NCI-H526 (cell line): Measurements from ENCODE around the gene REST.
"Not testable (repeated sequence)": the region's sequence is repeated elsewhere in the genome, so short reads cannot be mapped to it uniquely, and the experiment has no call there.

ENCODE experiments used
- DNase-seq, 2 experiments: peaks; one replicate each; lab custom pipeline; 2025; lab: John Stamatoyannopoulos, UW

REST gene

DNA sequence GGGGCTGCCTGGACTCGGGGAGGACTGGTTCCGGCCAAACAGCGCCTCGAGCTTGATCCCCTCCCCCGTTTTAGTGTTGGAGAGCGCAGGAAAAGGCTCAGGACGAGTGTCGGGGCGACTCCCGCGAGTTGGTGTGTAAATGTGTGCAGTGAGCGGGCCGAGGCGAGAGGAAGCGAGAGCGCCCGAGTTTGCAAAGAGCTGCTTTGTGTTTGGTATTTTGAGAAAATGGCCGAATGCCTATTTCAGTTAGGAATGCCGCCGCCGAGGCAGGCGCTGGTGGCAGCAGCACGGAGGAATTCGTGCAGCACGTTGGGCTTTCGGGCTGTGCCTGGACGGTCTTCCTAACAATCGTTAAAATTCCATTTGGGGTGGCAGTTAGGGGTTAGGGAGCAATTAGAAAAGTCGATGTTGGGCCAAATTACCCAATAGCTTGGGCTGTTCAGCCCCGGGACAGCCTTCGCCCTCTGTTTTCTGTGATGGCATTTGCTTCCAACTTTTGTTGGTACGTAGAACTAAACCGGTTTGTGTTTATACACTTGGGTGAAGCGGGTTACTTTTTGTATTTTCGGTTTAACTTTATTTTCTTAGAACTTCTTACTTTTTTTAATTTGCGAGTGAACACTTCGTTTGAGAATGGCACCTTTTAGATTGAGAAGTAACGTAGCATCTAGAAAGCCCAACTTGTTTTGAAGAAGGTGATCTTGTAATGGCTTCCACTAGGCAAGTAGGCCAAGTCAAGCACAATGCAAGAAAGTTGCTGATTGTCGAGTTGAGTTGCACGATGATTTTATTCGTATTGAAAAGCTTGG, 1.6 kb downstream of the REST start:
- DNase-seq, result peak; percentile 34 to 73

DNA sequence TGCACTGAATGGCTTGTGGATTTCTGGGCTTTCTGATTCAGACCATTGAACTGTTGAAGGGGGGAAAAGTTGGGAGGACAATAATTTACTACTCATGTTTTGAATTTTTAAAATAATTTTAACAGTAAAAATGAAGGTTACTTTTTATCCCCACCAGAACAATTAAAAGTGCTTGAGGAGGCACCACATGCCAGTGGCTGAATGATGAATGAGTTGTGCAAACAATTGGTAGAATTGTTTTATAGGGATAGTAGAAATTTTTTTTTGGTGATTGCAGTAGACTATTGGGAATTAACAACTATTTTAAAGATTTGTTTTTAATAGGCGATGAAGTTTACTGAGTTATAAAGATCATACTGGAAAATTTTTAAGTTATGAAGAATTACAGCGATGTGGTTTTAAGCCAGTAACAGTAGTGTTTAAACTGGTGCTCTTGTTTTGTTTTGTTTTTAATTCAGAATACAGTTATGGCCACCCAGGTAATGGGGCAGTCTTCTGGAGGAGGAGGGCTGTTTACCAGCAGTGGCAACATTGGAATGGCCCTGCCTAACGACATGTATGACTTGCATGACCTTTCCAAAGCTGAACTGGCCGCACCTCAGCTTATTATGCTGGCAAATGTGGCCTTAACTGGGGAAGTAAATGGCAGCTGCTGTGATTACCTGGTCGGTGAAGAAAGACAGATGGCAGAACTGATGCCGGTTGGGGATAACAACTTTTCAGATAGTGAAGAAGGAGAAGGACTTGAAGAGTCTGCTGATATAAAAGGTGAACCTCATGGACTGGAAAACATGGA, 2.7 kb downstream of the REST start:
- no peak for DNase-seq

DNA sequence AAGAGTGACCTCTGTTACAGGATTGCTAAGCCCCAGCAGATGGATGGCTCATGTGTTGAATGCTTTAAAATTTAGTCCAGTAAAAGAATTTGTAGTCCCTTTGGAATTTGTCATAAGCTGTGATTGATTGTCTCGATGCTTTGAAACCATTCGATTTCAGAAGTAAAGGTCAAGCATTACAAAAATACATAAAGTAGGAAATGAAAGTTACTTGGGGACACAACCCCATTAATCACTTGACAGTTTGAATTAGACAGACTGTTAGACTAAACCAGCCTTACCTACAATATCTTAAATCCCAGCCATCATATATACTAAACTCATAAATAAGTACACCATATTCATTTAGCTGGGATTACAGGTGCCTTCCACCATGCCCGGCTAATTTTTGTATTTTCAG, 6.6 kb downstream of the REST start:
- no peak for DNase-seq

DNA sequence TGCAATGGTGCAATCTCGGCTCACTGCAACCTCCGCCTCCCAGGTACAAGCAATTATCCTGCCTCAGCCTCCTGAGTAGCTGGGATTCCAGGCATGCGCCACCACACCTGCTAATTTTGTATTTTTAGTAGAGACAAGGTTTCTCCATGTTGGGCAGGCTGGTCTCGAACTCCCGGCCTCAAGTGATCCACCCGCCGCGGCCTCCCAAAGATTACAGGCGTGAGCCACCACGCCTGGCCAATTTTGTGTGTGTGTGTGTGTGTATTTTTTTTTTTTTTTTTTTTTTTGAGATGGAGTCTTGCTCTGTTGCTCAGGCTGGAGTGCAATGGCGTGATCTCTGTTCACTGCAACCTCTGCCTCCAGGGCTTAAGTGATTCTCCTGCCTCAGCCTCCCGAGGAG, 7.3 kb downstream of the REST start:
- not testable (repeated sequence) for DNase-seq

DNA sequence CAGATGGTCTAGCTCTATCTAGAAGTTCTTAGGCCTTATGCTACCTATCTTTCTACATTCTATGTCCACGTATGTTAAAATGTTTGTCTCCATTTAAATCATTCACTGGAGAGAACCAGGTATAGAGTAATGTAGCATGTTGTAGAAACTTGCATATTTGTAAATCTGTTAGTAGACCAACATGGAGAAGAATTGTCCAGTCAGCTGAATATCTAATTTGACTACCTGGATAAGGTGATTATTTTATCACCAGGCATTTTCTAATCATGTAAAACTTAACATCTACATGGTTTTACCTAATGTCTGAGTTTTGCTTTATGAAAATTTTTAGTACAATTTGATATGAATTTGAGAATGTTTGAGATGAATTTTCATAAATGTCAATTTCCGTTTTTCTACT, 19.5 kb downstream of the REST start:
- no peak for DNase-seq

DNA sequence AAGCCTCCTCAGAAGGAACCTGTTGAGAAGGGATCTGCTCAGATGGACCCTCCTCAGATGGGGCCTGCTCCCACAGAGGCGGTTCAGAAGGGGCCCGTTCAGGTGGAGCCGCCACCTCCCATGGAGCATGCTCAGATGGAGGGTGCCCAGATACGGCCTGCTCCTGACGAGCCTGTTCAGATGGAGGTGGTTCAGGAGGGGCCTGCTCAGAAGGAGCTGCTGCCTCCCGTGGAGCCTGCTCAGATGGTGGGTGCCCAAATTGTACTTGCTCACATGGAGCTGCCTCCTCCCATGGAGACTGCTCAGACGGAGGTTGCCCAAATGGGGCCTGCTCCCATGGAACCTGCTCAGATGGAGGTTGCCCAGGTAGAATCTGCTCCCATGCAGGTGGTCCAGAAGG, 22.9 kb downstream of the REST start:
- DNase-seq, result no peak

DNA sequence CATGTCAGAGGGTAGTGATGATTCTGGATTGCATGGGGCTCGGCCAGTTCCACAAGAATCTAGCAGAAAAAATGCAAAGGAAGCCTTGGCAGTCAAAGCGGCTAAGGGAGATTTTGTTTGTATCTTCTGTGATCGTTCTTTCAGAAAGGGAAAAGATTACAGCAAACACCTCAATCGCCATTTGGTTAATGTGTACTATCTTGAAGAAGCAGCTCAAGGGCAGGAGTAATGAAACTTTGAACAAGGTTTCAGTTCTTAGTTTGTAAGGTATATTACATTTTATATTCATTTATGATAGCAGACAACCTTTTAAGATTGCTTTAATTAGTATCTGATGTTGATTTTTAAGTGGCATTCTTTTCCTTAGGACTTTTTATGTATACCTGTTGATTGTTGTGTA, 24.2 kb downstream of the REST start:
- no peak for DNase-seq

DNA sequence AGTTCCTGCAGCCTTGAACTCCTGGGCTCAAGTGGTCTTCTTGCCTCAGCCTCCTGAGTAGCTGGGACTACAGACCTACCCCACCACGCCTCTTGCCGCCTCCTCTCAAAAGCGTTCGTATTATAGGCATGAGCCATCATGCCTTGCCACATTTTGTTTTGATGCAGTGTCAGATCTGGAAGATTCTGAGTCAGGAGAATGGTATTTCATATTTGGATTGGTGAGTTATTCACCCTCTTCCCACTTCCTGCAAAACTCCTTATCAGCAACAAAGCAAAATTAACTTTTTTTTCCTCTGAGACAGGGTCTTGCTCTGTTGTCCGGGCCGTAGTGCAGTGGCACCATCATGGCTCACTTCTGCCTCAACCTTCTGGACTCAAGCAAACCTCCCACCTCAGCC, 29.6 kb downstream of the REST start:
- no peak for DNase-seq

DNA sequence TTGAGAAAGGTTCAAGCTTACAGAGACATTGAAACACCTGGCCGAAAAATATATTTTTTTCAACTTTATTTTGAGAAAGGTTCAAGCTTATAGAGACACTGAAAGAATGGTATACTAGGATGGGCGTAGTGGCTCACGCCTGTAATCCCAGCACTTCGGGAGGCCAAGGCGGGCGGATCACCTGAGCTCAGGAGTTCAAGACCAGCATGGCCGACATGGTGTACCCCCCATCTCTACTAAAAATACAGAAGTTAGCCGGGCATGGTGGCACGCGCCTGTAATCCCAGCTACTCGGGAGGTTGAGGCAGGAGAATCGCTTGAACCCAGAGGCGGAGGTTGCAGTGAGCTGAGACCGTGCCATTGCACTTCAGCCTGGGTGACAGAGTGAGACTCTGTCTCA, 32.1 kb downstream of the REST start:
- DNase-seq, result not testable (repeated sequence)

DNA sequence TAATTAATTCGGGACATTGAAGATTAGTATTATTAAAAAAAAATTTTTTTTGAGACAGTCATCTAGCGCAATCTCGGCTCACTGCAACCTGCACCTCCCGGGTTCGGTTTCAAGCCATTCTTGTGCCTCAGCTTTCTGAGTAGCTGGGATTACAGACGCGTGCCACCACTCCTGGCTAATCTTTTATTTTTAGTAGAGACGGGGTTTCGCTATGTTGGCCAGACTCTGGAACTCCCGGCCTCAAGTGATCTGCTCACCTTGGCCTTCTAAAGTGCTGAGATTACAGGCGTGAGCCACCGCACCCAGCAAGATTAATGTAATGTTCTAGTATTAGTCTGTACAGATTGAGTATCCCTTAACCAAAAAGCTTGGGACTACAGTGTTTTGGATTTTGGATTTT, 32.7 kb downstream of the REST start:
- no peak for DNase-seq

DNA sequence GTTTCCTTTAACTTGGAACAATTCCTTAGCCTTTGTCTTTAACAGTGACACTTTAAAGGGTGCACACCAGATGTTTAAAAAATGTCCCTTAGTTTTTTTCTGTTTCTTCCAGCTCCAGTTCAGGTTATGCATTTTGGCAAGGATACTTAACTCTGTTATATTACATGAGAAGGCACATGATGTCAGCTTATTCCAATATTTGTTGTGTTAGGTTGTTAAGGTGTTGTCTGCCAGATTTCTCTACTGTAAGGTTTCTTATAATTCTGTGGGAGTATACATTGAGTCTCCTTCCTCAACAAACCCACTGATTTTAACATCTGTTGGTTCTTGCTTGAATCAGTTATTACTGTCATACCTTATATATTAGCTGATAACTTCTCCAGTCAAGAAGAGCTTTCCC, 33.3 kb downstream of the REST start:
- no peak for DNase-seq

DNA sequence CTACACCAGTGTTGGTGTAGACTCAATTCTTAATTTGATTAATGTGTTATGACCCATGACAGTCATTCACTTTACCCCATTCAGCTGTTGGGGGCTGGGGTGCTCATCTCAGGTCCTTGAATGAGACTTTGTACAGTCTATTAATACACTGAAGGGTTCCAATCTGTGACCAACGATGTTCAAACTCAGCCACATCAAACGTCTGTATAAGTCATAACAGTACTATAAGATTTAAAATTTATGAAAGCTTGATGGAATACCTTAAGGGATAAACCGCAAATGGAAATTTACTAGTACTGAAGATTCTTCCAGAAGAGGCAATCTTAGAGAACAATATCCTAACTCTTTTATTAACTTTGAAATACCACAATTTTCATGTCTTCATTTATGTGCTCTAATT, 33.7 kb downstream of the REST start:
- DNase-seq, result no peak

DNA sequence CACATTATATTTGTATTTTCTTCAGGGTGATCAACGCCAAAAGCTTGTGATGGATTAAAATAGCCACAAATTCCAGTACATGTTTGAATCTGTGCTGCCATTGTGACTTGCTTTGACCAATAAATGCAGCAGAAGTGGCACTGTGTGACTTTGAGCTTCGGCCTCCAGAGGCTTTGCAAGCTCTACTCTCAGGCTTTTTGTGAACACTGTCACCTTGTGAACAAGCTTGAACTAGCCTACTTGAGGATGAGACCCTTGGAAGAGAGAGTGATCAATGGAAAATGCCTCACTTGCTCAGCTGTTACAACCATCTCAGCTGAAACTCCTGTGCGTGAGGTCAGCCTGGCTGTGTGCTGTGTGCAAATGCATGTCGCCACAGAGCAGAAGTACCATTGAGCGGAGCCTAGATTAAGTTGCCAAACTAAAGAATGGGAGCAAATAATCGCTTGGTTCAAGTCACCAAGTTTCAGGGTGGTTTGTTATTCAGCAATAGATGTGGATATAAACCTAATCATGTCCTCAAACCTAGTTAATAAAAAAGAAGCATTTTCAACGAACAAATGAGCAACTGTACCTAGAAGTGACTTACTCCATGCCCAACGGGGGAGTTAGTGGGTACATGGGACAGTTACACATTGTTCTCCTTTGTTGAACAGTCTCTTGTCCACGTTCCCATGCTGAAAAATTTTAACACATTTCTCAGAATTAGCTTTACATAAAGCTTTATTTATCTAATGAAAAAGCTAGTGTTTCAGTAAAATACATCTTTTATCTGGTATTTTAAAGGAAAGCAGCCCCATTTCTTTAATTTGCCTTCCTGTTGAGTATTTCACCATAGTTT, 46.2 kb downstream of the REST start:
- DNase-seq, result no peak

DNA sequence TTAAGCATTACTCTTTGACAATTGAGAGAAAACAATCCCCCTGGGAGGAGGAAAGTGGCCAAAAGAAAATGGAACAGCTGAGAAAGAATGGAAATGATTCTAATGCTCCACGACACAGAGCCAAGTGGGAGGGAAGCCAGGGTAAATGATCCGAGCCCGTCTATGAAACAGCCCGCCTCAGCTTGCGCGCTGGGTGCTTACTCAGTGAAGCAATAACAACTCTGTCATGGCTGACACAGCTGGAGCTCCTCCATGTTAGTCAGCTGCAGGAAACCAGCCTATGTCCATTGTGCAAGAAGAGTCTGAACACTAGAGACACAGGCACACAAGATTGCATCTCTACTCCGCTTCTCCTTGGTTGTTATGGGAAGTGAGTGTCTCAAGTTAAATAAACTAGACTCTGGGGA, 50.4 kb downstream of the REST start:
- no peak for DNase-seq

DNA sequence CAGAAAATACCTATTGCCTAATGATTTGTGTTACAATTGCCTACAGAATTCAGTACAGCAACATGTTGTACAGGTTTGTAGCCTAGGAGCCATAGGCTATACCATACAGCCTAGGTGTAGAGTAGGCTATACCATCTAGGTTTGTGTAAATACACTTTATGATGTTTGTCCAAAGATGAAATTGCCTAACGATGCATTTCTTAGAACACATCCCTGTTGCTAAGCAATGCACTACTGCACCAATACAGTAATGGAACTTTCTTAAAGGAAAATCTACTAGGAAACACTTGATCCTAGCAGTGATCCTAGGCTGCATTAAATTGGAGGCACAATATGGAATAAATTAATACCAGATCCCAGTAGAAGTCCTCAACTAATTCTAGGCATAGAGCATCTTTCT, 51.4 kb downstream of the REST start:
- no peak for DNase-seq

DNA sequence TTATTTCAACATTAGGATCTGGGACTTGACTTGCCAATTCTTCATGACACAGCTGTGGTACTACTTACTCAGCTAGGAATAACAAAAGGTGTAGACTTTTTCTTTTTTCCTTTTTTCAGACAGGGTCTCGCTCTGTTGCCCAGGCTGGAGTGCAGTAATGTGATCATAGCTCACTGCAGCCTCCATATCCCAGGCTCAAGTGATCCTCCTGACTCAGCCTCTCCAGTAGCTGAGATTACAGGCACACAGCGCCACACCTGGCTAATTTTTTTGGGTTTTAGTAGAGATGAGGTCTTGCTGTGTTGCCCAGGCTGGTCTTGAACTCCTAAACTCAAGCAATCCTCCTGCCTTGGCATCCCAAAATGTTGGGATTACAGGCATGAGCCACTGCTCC, 53.4 kb downstream of the REST start:
- DNase-seq, result no peak

DNA sequence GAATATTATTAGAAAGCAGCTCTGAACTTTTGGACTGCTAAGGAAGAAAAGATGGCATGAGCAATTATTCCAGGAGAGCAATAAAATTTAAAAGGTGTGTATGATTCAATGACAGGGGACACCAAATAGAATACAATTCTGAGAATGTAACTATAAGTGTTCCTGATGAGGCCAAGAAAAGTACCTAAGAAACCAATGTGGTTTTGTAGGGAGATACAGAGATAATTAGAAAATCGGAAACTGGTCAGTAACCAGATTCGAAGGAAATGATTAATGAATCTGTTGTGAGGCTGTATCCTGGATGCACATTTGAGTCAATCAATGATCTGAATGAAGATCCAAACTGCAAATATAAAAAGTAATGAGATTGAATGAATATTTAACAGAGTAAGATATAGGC, 63.7 kb downstream of the REST start:
- DNase-seq, result no peak

DNA sequence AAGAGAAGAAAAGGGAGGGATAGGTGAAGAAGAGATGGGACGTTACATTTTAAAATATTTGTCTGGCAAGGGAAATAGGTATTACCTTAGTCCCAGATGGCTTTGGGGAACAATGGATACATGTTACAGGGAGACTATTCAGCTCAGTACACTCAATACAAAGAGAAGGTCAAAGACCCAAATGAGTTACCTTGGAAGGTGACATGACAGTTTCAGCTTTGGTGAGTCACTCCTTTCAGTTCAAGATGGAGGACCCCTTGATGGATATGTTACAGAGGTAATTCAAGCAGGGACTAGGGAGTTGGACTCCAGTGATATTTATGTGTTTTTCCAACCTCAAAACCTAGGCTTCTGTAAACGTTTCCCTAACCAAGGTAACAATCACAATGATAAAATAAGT, 64.7 kb downstream of the REST start:
- no peak for DNase-seq

DNA sequence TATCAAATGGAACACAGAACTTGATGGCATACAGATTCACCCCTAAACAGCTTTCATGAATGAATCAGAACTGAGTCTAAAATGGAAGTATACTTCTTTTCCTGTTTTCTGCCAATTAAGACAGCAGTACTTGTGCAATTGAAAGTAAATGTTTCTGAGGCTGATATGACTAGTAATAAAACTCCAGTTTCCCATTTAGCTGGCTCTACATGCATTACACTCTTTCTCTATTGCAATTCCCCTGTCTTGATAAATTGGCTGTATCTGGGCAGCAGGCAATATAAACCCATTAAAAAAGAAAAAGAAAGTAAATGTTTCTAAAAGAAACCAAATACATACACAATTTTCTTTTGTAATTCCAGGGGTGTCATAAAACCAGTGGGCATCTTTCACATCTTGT, 65.1 kb downstream of the REST start:
- no peak for DNase-seq

DNA sequence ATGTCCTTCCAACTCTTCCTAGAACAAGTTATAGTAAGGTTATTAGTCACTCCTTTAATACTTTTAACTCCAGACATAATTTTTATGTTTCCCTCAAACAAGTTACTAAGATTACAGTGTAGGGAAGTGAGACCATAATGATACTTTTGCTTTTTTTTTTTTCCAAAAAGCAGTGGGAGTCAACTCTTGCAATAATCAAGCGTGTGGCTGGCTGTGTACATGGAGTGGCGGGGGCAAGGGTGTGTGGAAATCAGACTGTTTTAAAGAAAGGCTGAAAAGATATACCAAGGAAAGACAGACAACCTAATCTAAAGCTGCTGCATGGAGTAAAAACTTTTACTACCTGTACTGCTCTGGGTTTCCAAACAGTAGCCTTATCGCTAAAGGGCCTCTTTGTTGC, 65.6 kb downstream of the REST start:
- no peak for DNase-seq

DNA sequence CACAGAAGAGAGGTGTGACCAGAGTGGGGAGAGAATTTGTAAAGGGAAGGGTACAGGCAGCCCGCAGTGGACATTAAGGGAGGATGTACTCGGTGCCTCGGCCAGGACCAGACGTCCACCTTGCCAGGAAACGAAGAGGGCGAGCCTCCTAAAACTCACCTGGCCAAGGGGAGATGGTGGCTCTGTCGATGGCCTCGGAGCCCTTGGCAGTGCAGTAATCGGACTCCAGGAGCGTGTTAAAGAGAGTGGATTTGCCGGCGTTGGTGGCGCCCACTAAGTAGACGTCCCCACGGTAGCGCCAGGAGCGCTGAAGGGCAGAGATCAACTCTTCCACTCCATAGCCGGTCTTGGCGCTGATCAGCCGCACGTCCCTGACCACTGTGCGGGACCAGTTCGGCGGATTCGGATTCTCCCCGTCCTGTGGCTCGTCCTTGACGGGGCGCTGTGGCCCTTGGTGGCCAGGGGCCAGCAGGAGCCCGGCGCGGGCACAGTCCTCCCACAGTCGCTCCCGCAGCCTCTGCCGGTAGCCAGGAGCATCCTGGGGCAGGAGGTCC, 68.7 kb downstream of the REST start:
- peak in 1 of 2 experiments; percentile 60 for DNase-seq

DNA sequence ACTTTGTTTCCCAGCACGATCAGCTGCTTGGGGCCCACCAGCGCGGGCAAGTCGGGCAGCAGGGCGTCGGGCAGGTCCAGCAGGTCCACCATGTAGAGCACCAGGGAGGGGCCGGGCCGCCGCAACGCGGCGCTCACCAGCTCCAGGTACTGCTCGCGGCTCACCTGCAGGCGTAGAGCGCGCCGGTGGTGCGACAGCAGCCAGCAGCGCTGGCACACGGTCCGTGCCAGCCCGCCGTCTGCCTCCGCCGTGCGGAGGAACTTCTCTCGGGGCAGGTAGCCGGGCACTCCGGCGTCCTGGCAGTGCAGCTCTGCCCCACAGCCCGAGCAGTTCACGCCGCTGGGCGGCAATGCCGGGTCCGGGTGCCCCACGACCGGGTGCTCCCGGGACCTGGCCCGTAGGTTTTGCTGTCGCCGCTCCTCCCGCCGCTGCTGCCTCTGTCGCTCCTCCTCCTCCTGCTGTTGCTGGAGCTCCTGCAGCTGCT, 69.2 kb downstream of the REST start:
- peak; percentile 18 to 62 for DNase-seq
